Natural killer cell (primary cell): Measurements from ENCODE around the gene INSC. TPM values are rescaled to one million over a fixed set of nuclear protein-coding genes. Genes with fewer than 3 reads are reported as not detected.

Experiments
- ATAC-seq, 3 donors: fragments of 150-1000 bp in 2 of 3; fragments of 200-7000 bp in 1 of 3; cut with Tn5 transposase; 1 replicate in 1 of 3; 2 replicates in 2 of 3; pipeline ENCODE4 v1.10.0; 2021; ENCODE audit warnings: mild to moderate bottlenecking in 2 of 3, moderate library complexity in 2 of 3
- DNase-seq, 2 donors: peaks; one replicate each; pipeline versions ENCODE4 v3.0.0 to v3.0.0-alpha.2; 2013 to 2021; ENCODE audit warnings: mixed read lengths in 1 of 2
- H3K27ac ChIP-seq: one replicate; pipeline ENCODE4 v1.5.1; 2013; ENCODE audit warnings: mild to moderate bottlenecking, low read length
- H3K27me3 ChIP-seq: one replicate; pipeline ENCODE4 v1.6.1; 2013; ENCODE audit warnings: low read length; ENCODE audit not compliant: control insufficient read depth, insufficient read depth
- H3K36me3 ChIP-seq: one replicate; pipeline ENCODE4 v1.6.1; 2013; ENCODE audit warnings: low read length; ENCODE audit not compliant: control insufficient read depth, insufficient read depth
- H3K4me1 ChIP-seq: one replicate; pipeline ENCODE4 v1.6.1; 2013; ENCODE audit warnings: low read length; ENCODE audit not compliant: control insufficient read depth, insufficient read depth
- H3K4me3 ChIP-seq: one replicate; pipeline ENCODE4 v1.5.1; 2013; ENCODE audit warnings: low read length
- H3K9me3 ChIP-seq: one replicate; pipeline ENCODE4 v1.6.1; 2013; ENCODE audit warnings: low read length; ENCODE audit not compliant: control insufficient read depth, insufficient read depth
- H3K27ac Mint-ChIP-seq, 2 donors: one replicate each; pipeline ENCODE4 v1.8.0; 2022; ENCODE audit warnings: mild to moderate bottlenecking in 2 of 2, mixed read lengths in 2 of 2, moderate library complexity in 1 of 2
- H3K27me3 Mint-ChIP-seq, 2 donors: one replicate each; pipeline ENCODE4 v1.8.0; 2022; ENCODE audit warnings: low read depth in 2 of 2, mixed read lengths in 2 of 2
- H3K36me3 Mint-ChIP-seq: one replicate; pipeline ENCODE4 v1.8.0; 2022; ENCODE audit warnings: mixed read lengths
- H3K4me1 Mint-ChIP-seq, 2 donors: one replicate each; pipeline ENCODE4 v1.8.0; 2022; ENCODE audit warnings: mixed read lengths in 2 of 2
- H3K4me3 Mint-ChIP-seq: one replicate; pipeline ENCODE4 v1.8.0; 2022; ENCODE audit warnings: mild to moderate bottlenecking, moderate library complexity, mixed read lengths
- H3K9me3 Mint-ChIP-seq, 2 donors: one replicate each; pipeline ENCODE4 v1.8.0; 2022; ENCODE audit warnings: mixed read lengths in 2 of 2
- WGBS: methylation state at CpG from one replicate; pipeline ENCODE4 v1.1.7; 2013; ENCODE audit warnings: missing lambda C conversion rate; ENCODE audit not compliant: insufficient coverage; 5-methylcytosine and 5-hydroxymethylcytosine counted together
- intact Hi-C: fragments of 100-400 bp; cut with micrococcal nuclease; formaldehyde crosslinking; loops from one replicate; pipeline ENCODE4 v1.14.2; 2022
- total RNA-seq, 4 donors: library from RNA; stranded (reverse); fragments of 120-200 nt in 1 of 4; gene quantifications; one replicate each; pipeline versions ENCODE4 v1.2.3 to v1.2.4, GENCODE V29; 2013 to 2022
- TF ChIP-seq, protein P1 (sequence below): fragments of 200-600 bp; IDR thresholded peaks from one replicate; pipeline ENCODE4 v1.8.0; 2022; ENCODE audit warnings: antibody characterized with exemption

Gene INSC
- total RNA-seq, 3 donors from 2014 or later (not counting 1 experiment from before 2014, with no cell fraction given): 0.16 to 0.27 TPM; not detected in 1

DNA sequence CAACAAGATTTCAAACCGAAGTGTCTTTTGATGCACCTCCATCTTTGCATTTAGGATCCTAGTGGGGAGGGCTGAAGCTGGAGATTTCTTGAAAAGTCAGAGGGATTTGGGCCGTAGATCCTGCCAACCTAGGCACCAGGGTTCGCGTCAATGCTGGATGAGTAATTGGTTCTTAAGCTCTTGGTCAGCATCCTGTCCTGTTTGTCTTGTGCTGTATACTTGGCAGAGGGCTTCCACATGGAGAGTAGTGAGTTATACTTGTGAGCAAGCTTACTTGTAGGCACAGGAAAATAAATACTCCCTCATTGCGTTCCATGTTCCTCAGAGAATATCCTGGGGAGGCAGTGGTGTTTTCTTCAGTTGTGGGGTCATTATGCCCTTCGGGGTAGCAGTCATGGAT, 12.6 kb downstream of the INSC start:
- Mint-ChIP-seq H3K27me3 (peaks cover 16 to 20% of the 10 kb centered on the region in 2 donors), H3K36me3 (no peaks in the 10 kb centered on the region), H3K4me3 (no peak overlapping the region), H3K27ac (no peak overlapping the region), H3K9me3 (no peaks in the 10 kb centered on the region), H3K4me1 (no peaks in the 10 kb centered on the region)
- DNase-seq: no peak
- no peak overlapping the region for H3K4me3 ChIP-seq
- no peaks in the 10 kb centered on the region for H3K4me1 ChIP-seq
- no peak for ATAC-seq
- TF ChIP-seq, protein P1, sequence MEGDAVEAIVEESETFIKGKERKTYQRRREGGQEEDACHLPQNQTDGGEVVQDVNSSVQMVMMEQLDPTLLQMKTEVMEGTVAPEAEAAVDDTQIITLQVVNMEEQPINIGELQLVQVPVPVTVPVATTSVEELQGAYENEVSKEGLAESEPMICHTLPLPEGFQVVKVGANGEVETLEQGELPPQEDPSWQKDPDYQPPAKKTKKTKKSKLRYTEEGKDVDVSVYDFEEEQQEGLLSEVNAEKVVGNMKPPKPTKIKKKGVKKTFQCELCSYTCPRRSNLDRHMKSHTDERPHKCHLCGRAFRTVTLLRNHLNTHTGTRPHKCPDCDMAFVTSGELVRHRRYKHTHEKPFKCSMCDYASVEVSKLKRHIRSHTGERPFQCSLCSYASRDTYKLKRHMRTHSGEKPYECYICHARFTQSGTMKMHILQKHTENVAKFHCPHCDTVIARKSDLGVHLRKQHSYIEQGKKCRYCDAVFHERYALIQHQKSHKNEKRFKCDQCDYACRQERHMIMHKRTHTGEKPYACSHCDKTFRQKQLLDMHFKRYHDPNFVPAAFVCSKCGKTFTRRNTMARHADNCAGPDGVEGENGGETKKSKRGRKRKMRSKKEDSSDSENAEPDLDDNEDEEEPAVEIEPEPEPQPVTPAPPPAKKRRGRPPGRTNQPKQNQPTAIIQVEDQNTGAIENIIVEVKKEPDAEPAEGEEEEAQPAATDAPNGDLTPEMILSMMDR: no peak
- H3K36me3 ChIP-seq: no peaks in the 10 kb centered on the region
- peaks cover 2% of the 10 kb centered on the region for H3K9me3 ChIP-seq
- intact Hi-C loops: no loop called here
- H3K27me3 ChIP-seq: peaks cover 2% of the 10 kb centered on the region
- WGBS: 89% methylated on average over 6 of the region's 6 CpGs
- H3K27ac ChIP-seq: no peak overlapping the region

DNA sequence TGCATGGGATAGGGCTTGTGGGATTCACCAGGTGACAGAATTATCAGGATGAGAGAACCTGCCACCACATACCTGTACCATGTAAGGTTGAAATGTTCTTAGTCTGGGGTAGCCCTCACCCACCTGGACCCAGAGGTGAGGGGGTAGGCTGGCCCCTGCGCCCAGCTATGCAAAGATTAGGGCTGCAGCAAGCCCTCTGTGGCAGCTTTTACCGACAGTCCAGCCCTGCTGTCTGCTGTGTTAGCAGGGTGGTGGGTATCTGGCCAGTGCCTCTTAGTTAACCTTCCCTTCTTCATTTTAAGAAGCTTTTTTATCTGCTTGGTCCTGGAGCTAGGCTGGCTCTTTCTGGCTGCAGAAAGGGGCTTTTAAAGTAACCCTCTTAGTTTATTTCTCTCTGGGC, 13.9 kb downstream of the INSC start:
- Histone ChIP-seq H3K36me3 (no peaks in the 10 kb centered on the region), H3K27ac (no peak overlapping the region), H3K27me3 (peaks cover 2% of the 10 kb centered on the region), H3K9me3 (peaks cover 2% of the 10 kb centered on the region), H3K4me1 (no peaks in the 10 kb centered on the region), H3K4me3 (no peak overlapping the region)
- no peak for DNase-seq
- intact Hi-C loops: no loop called here
- ATAC-seq: no peak
- 67% methylated on average over 1 of the region's 2 CpGs for WGBS
- Mint-ChIP-seq H3K27me3 (peaks cover 18 to 25% of the 10 kb centered on the region in 2 donors), H3K9me3 (peaks cover 2 to 5% of the 10 kb centered on the region in 2 donors), H3K36me3 (no peaks in the 10 kb centered on the region), H3K27ac (no peak overlapping the region), H3K4me3 (no peak overlapping the region), H3K4me1 (no peaks in the 10 kb centered on the region)
- TF ChIP-seq, protein P1: no peak

DNA sequence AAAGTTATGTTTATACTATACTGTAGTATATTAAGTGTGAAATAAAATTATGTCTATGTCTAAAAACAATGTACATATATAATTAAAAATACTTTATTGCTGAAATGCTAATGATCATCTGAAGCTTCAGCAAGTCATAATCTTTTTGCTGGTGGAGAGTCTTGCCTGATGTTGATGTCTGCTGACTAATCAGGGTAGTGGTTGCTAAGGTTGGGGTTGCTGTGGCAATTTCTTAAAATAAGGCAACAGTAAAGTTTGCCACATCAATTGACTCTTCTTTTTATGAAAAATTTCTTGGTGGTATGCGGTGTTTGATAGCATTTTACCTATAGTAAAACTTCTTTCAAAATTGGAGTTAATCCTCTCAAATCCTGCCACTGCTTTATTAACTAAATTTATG, 21.4 kb downstream of the INSC start:
- Histone ChIP-seq H3K27ac (no peak overlapping the region), H3K27me3 (peaks cover 2% of the 10 kb centered on the region), H3K4me1 (no peaks in the 10 kb centered on the region), H3K9me3 (peaks cover 2% of the 10 kb centered on the region), H3K36me3 (no peaks in the 10 kb centered on the region), H3K4me3 (no peak overlapping the region)
- intact Hi-C loops: no loop called here
- ATAC-seq (no peak), DNase-seq (no peak)
- peaks cover 2 to 5% of the 10 kb centered on the region in 2 donors for H3K9me3 Mint-ChIP-seq
- no peak overlapping the region for H3K4me3 Mint-ChIP-seq
- H3K4me1 Mint-ChIP-seq: no peaks in the 10 kb centered on the region
- H3K27me3 Mint-ChIP-seq: peaks cover 16 to 23% of the 10 kb centered on the region in 2 donors
- no peaks in the 10 kb centered on the region for H3K36me3 Mint-ChIP-seq
- TF ChIP-seq, protein P1: no peak
- H3K27ac Mint-ChIP-seq: no peak overlapping the region
- no CpG with 5 or more reads among the region's 1 CpG for WGBS

DNA sequence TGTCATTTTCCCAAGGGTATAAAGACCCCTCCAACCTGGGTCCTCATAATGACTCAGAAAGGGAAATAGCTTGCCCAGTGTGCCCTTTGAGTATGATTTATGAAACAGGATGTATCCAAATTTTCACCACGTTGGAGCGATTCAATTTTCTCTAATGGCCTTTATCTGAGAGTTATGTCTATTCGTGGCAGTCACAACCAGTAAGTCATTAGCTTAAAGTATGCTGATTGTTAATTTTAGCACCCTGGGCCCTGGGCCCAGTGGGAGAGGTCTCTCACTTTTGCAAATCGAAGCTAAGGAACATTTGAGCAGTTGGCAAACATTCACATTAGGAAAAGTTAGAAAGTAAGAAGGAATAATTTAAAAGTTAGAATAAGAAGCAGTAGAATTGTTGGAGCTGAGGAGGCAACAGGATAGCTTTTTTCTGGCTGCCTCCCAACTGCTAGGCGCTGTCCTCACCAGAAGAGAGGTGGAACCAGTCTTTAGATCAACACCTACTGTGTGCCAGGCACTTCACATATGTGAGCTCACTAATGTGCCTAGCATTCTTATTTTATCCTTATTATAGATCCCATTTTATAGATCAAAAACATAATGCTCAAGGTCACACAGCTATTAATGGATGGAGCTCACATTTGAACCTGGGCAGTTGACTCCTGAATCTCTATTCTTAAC, 24.5 kb downstream of the INSC start:
- Histone ChIP-seq H3K9me3 (no peaks in the 10 kb centered on the region), H3K4me3 (no peak overlapping the region), H3K27me3 (no peaks in the 10 kb centered on the region), H3K27ac (no peak overlapping the region), H3K4me1 (no peaks in the 10 kb centered on the region), H3K36me3 (no peaks in the 10 kb centered on the region)
- 70% methylated on average over 5 of the region's 5 CpGs for WGBS
- DNase-seq (no peak), ATAC-seq (no peak)
- intact Hi-C loops: no loop called here
- Mint-ChIP-seq H3K4me3 (no peak overlapping the region), H3K36me3 (no peaks in the 10 kb centered on the region), H3K4me1 (no peaks in the 10 kb centered on the region), H3K27me3 (peaks cover 0 to 7% of the 10 kb centered on the region in 2 donors), H3K9me3 (no peaks in the 10 kb centered on the region), H3K27ac (no peak overlapping the region)
- TF ChIP-seq, protein P1: no peak
